Measurements from ENCODE around the gene TSR3. TPM values are rescaled to one million over a fixed set of nuclear protein-coding genes. Genes with fewer than 3 reads are reported as not detected.

TSR3 gene
- total and polyA plus RNA-seq, 2 of the 13 experiments (the other 11 are each of a cell fraction or from before 2014, with no cell fraction given) = 24.2 to 51.0 TPM

DNA sequence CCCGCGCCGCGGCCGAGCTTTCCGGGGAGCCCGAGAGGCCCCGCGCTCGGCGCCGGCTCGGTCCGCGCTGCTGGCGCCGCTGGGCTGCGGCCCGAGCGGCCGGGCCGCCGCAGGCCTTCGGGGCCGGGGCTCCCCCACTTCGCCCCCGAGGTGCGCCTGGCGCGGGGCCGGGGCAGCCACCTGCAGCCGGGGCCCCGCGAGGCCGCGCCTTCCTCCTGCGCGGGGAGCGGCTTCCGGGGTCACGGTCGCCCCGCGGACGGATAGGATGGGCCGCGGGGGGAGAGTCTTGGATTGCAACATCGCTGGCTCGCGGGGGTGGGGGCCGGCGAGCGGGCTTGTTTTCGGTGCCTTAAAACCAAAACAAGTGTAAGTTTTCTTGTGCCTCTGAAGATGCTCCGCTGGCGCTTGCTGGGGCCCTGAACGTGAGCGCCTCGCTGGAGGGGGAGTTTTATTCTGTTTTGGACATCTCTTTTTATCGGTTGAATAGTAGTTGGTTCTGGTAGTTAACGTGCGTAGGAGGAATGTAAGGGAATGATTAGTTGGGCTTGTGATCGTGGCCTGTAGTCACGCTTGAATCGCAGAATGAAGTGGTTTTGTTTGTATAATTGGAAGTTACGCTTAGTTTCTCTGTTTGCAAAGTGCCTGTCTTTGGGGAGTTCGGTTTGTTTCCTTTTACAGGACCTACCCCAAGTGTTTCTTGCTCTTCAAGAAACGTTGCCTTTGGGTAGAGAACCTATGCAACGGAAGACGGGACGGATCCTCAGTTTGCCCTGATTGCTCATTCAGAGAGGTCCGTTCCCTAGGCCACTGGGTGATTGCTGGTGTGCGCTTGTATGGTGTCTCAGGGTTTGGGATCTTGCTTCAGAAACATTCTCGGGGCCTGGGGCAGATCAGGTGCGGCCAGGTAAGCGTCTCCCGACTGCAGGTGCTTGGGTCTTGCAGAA is 41.5 kb downstream of the TSR3 start (continued):
- TF ChIP-seq, protein P1, sequence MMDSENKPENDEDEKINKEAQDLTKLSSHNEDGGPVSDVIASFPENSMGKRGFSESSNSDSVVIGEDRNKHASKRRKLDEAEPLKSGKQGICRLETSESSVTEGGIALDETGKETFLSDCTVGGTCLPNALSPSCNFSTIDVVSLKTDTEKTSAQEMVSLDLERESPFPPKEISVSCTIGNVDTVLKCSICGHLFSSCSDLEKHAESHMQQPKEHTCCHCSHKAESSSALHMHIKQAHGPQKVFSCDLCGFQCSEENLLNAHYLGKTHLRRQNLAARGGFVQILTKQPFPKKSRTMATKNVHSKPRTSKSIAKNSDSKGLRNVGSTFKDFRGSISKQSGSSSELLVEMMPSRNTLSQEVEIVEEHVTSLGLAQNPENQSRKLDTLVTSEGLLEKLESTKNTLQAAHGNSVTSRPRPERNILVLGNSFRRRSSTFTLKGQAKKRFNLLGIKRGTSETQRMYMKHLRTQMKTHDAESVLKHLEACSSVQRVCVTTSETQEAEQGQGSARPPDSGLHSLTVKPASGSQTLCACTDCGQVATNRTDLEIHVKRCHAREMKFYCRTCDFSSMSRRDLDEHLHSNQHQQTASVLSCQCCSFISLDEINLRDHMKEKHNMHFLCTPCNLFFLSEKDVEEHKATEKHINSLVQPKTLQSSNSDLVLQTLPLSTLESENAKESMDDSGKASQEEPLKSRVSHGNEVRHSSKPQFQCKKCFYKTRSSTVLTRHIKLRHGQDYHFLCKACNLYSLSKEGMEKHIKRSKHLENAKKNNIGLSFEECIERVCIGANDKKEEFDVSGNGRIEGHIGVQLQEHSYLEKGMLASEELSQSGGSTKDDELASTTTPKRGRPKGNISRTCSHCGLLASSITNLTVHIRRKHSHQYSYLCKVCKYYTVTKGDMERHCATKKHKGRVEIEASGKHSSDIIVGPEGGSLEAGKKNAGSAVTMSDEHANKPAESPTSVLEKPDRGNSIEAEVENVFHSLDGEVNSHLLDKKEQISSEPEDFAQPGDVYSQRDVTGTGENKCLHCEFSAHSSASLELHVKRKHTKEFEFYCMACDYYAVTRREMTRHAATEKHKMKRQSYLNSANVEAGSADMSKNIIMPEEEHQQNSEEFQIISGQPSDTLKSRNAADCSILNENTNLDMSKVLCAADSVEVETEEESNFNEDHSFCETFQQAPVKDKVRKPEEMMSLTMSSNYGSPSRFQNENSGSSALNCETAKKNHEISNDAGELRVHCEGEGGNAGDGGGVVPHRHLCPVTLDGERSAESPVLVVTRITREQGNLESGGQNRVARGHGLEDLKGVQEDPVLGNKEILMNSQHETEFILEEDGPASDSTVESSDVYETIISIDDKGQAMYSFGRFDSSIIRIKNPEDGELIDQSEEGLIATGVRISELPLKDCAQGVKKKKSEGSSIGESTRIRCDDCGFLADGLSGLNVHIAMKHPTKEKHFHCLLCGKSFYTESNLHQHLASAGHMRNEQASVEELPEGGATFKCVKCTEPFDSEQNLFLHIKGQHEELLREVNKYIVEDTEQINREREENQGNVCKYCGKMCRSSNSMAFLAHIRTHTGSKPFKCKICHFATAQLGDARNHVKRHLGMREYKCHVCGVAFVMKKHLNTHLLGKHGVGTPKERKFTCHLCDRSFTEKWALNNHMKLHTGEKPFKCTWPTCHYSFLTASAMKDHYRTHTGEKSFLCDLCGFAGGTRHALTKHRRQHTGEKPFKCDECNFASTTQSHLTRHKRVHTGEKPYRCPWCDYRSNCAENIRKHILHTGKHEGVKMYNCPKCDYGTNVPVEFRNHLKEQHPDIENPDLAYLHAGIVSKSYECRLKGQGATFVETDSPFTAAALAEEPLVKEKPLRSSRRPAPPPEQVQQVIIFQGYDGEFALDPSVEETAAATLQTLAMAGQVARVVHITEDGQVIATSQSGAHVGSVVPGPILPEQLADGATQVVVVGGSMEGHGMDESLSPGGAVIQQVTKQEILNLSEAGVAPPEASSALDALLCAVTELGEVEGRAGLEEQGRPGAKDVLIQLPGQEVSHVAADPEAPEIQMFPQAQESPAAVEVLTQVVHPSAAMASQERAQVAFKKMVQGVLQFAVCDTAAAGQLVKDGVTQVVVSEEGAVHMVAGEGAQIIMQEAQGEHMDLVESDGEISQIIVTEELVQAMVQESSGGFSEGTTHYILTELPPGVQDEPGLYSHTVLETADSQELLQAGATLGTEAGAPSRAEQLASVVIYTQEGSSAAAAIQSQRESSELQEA (CRISPR knock-in tag; IDR thresholded peaks at IDR 0.05; ENCODE audit: not compliant biosample characterization) = no peak
- TF ChIP-seq CEBPG (CRISPR knock-in tag; IDR thresholded peaks at IDR 0.05) (peak; percentile 80), KLF12 (CRISPR knock-in tag; IDR thresholded peaks at IDR 0.05; ENCODE audit: borderline replicate concordance) (no peak), HHEX (CRISPR knock-in tag; IDR thresholded peaks at IDR 0.05) (no peak), HIVEP1 (CRISPR knock-in tag; IDR thresholded peaks at IDR 0.05) (no peak), MAZ (IDR thresholded peaks at IDR 0.05; ENCODE audit: borderline replicate concordance, low read depth, low read length) (no peak), MAZ (CRISPR knock-in tag; IDR thresholded peaks at IDR 0.05; ENCODE audit: low read depth) (peak; percentile 44; the same call in 1 of the 2 replicates), ZNF558 (CRISPR knock-in tag; IDR thresholded peaks at IDR 0.05; ENCODE audit: borderline replicate concordance) (no peak), MYC (CRISPR knock-in tag; IDR thresholded peaks at IDR 0.05; ENCODE audit: borderline replicate concordance) (peak; percentile 17; the same call in 1 of the 2 replicates), NFATC3 (CRISPR knock-in tag; IDR thresholded peaks at IDR 0.05) (0 out of 2 replicates have a peak, but pooled peaks have one; percentile 42), POLR2A (IDR thresholded peaks at IDR 0.05; ENCODE audit: insufficient read depth in 1 of 2, low read depth in 2 of 2, low read length in 2 of 2) (peak in 1 of 2 experiments; percentile 10; a peak in 1 of 4 replicates), RARA (CRISPR knock-in tag; IDR thresholded peaks at IDR 0.05) (peak; percentile 10; the same call in 1 of the 2 replicates), KAT7 (CRISPR knock-in tag; IDR thresholded peaks at IDR 0.05; ENCODE audit: borderline replicate concordance) (peak; percentile 34; the same call in 1 of the 2 replicates), SAP130 (CRISPR knock-in tag; IDR thresholded peaks at IDR 0.05; ENCODE audit: low read depth) (peak; percentile 15; the same call in 1 of the 2 replicates)
- TF ChIP-seq, protein P2, sequence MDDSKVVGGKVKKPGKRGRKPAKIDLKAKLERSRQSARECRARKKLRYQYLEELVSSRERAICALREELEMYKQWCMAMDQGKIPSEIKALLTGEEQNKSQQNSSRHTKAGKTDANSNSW (CRISPR knock-in tag; IDR thresholded peaks at IDR 0.05; ENCODE audit: borderline replicate concordance) = no peak
- TF ChIP-seq, protein P3, sequence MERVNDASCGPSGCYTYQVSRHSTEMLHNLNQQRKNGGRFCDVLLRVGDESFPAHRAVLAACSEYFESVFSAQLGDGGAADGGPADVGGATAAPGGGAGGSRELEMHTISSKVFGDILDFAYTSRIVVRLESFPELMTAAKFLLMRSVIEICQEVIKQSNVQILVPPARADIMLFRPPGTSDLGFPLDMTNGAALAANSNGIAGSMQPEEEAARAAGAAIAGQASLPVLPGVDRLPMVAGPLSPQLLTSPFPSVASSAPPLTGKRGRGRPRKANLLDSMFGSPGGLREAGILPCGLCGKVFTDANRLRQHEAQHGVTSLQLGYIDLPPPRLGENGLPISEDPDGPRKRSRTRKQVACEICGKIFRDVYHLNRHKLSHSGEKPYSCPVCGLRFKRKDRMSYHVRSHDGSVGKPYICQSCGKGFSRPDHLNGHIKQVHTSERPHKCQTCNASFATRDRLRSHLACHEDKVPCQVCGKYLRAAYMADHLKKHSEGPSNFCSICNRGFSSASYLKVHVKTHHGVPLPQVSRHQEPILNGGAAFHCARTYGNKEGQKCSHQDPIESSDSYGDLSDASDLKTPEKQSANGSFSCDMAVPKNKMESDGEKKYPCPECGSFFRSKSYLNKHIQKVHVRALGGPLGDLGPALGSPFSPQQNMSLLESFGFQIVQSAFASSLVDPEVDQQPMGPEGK (CRISPR knock-in tag; IDR thresholded peaks at IDR 0.05) = peak; percentile 95
- TF ChIP-seq, protein P4, sequence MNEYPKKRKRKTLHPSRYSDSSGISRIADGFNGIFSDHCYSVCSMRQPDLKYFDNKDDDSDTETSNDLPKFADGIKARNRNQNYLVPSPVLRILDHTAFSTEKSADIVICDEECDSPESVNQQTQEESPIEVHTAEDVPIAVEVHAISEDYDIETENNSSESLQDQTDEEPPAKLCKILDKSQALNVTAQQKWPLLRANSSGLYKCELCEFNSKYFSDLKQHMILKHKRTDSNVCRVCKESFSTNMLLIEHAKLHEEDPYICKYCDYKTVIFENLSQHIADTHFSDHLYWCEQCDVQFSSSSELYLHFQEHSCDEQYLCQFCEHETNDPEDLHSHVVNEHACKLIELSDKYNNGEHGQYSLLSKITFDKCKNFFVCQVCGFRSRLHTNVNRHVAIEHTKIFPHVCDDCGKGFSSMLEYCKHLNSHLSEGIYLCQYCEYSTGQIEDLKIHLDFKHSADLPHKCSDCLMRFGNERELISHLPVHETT (CRISPR knock-in tag; conservative IDR thresholded peaks at IDR 0.05) = 0 out of 2 replicates have a peak, but pooled peaks have one; percentile 42
